Mesenchymal stem cell (in vitro differentiated cells and primary cell): ENCODE results near the gene LRRFIP2.
"Not testable (repeated sequence)": the region's sequence is repeated elsewhere in the genome, so short reads cannot be mapped to it uniquely, and the experiment has no call there.

Experiments
- DNase-seq: peaks from one replicate; pipeline ENCODE4 v3.0.0-alpha.2; 2013
- H2AFZ ChIP-seq: one replicate; pipeline ENCODE4 v1.6.1; 2013; ENCODE audit warnings: low read depth, mild to moderate bottlenecking, control low read depth, inconsistent platforms, low read length, moderate library complexity
- H2AK5ac ChIP-seq: 2 replicates; pipeline ENCODE4 v1.6.1; 2013; ENCODE audit warnings: low read length, moderate library complexity, mild to moderate bottlenecking, inconsistent platforms; ENCODE audit not compliant: severe bottlenecking
- H2BK120ac ChIP-seq: one replicate; pipeline ENCODE4 v1.6.1; 2013; ENCODE audit warnings: low read depth, mild to moderate bottlenecking, inconsistent platforms, low read length, moderate library complexity
- H2BK12ac ChIP-seq, 2 experiments: one replicate each; pipeline ENCODE4 v1.6.1; 2013; ENCODE audit warnings: inconsistent platforms in 2 of 2, low read length in 2 of 2, mild to moderate bottlenecking in 2 of 2, moderate library complexity in 2 of 2, control low read depth in 1 of 2
- H2BK15ac ChIP-seq: one replicate; pipeline ENCODE4 v1.6.1; 2013; ENCODE audit warnings: mild to moderate bottlenecking, low read depth, inconsistent platforms; ENCODE audit not compliant: poor library complexity, severe bottlenecking
- H2BK5ac ChIP-seq: 2 replicates; pipeline ENCODE4 v1.6.1; 2013; ENCODE audit warnings: low read depth, mild to moderate bottlenecking, low read length, control low read depth, inconsistent platforms; ENCODE audit not compliant: poor library complexity, severe bottlenecking
- H3K14ac ChIP-seq, 2 experiments: one replicate each; pipeline ENCODE4 v1.6.1; 2013; ENCODE audit warnings: inconsistent platforms in 2 of 2, low read length in 2 of 2, control low read depth in 1 of 2, mild to moderate bottlenecking in 1 of 2, moderate library complexity in 1 of 2
- H3K18ac ChIP-seq, 2 experiments: one replicate each; pipeline ENCODE4 v1.6.1; 2013; ENCODE audit warnings: inconsistent platforms in 2 of 2, low read length in 2 of 2, control low read depth in 1 of 2, low read depth in 1 of 2, mild to moderate bottlenecking in 1 of 2
- H3K23ac ChIP-seq, 2 experiments: one replicate each; pipeline ENCODE4 v1.6.1; 2013; ENCODE audit warnings: inconsistent platforms in 2 of 2, low read length in 2 of 2, mild to moderate bottlenecking in 2 of 2, moderate library complexity in 2 of 2, control low read depth in 1 of 2
- H3K27ac ChIP-seq: 2 replicates; pipeline ENCODE4 v1.5.1; 2013; ENCODE audit warnings: mild to moderate bottlenecking, moderate library complexity, low read length, control low read depth, inconsistent platforms; ENCODE audit not compliant: poor library complexity, severe bottlenecking
- H3K27me3 ChIP-seq, 2 experiments: 2 replicates each; pipeline versions ENCODE4 v1.6.1 to v1.7.0; 2013; ENCODE audit warnings: low read length in 2 of 2, mild to moderate bottlenecking in 2 of 2, moderate library complexity in 2 of 2, control low read depth in 1 of 2, inconsistent platforms in 1 of 2; ENCODE audit not compliant: control insufficient read depth in 1 of 2, insufficient read depth in 1 of 2
- H3K36me3 ChIP-seq, 2 experiments: 2 replicates each; pipeline versions ENCODE4 v1.6.1 to v1.7.0; 2013; ENCODE audit warnings: low read length in 2 of 2, control low read depth in 1 of 2, inconsistent platforms in 1 of 2, low read depth in 1 of 2, mild to moderate bottlenecking in 1 of 2; ENCODE audit not compliant: insufficient read depth in 2 of 2, control insufficient read depth in 1 of 2
- H3K4ac ChIP-seq, 2 experiments: one replicate each; pipeline ENCODE4 v1.6.1; 2013; ENCODE audit warnings: inconsistent platforms in 2 of 2, low read length in 2 of 2, mild to moderate bottlenecking in 2 of 2, moderate library complexity in 2 of 2, control low read depth in 1 of 2, low read depth in 1 of 2
- H3K4me1 ChIP-seq: 2 replicates; pipeline ENCODE4 v1.6.1; 2013; ENCODE audit warnings: low read depth, low read length, control low read depth; ENCODE audit not compliant: control insufficient read depth, insufficient read depth
- H3K4me2 ChIP-seq: 2 replicates; pipeline ENCODE4 v1.6.1; 2013; ENCODE audit warnings: low read length, mild to moderate bottlenecking, inconsistent platforms; ENCODE audit not compliant: poor library complexity, severe bottlenecking
- H3K4me3 ChIP-seq, 2 experiments: 2 replicates each; pipeline versions ENCODE4 v1.5.1 to v1.7.0; 2013; ENCODE audit warnings: low read length in 2 of 2, mild to moderate bottlenecking in 2 of 2, control low read depth in 1 of 2, low read depth in 1 of 2; ENCODE audit not compliant: insufficient read depth in 1 of 2
- H3K79me1 ChIP-seq: replicated peaks from 2 replicates; pipeline ENCODE4 v1.6.1; 2013; ENCODE audit warnings: mild to moderate bottlenecking, control low read depth, low read length, inconsistent platforms; ENCODE audit not compliant: poor library complexity, severe bottlenecking
- H3K9ac ChIP-seq: 2 replicates; pipeline ENCODE4 v1.7.0; 2013; ENCODE audit warnings: mild to moderate bottlenecking, low read length, moderate library complexity
- H3K9me3 ChIP-seq: 2 replicates; pipeline ENCODE4 v1.7.0; 2013; ENCODE audit warnings: mild to moderate bottlenecking, low read length; ENCODE audit not compliant: control insufficient read depth
- H4K8ac ChIP-seq: one replicate; pipeline ENCODE4 v1.6.1; 2013; ENCODE audit warnings: inconsistent platforms, mild to moderate bottlenecking, low read length, moderate library complexity
- H4K91ac ChIP-seq: one replicate; pipeline ENCODE4 v1.6.1; 2013; ENCODE audit warnings: mild to moderate bottlenecking, low read length, inconsistent platforms
- WGBS: methylation state at CpG from one replicate; pipeline ENCODE4 v1.1.7; 2013; ENCODE audit warnings: mixed read lengths; 5-methylcytosine and 5-hydroxymethylcytosine counted together

The LRRFIP2 gene

GRCh38 chr3:37148208-37148607 is 26.2 kb downstream of the LRRFIP2 start:
- Histone ChIP-seq H3K79me1 (peaks cover 17% of the 10 kb centered on the region), H4K8ac (no peak overlapping the region), H3K27ac (no peak overlapping the region), H2BK5ac (no peak overlapping the region), H3K9me3 (no peaks in the 10 kb centered on the region), H3K4me2 (no peak overlapping the region), H3K9ac (no peak overlapping the region), H2AFZ (no peak overlapping the region), H3K36me3 (peaks cover 6 to 72% of the 10 kb centered on the region in 2 experiments), H2AK5ac (no peak overlapping the region), H2BK12ac (no peak overlapping the region), H3K14ac (no peak overlapping the region), H3K18ac (no peak overlapping the region), H3K4me3 (no peak overlapping the region), H3K4ac (no peak overlapping the region), H3K4me1 (peaks cover 2% of the 10 kb centered on the region), H3K23ac (no peak overlapping the region), H3K27me3 (no peaks in the 10 kb centered on the region), H4K91ac (no peak overlapping the region), H2BK120ac (no peak overlapping the region), H2BK15ac (no peak overlapping the region)
- WGBS: over 99% methylated on average over 3 of the region's 3 CpGs
- DNase-seq: no peak

DNA sequence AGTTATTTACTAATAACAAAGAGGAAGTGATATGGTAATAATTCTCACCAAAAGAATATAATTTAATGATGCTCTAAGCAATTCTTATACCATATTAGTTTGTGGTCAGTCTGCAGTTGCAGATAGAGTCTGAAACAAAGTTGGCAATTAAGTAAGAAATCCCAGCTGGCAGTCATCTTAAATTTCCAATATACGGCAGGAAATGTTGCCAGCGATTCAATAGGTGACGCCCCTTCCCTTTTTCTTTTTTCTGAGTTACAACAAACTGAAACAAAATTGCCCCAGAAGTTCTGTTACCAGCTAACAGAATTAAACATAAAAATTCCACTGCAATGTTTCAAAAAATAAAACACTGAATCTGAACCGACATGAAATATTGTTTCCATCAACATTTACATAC is 26.7 kb downstream of the LRRFIP2 start:
- H3K23ac ChIP-seq: no peak overlapping the region
- peaks cover 2% of the 10 kb centered on the region for H3K4me1 ChIP-seq
- H3K27ac ChIP-seq: no peak overlapping the region
- H3K4ac ChIP-seq: no peak overlapping the region
- H3K18ac ChIP-seq: no peak overlapping the region
- peaks cover 10 to 73% of the 10 kb centered on the region in 2 experiments for H3K36me3 ChIP-seq
- no peak overlapping the region for H3K9ac ChIP-seq
- H3K4me3 ChIP-seq: no peak overlapping the region
- H4K8ac ChIP-seq: no peak overlapping the region
- peaks cover 22% of the 10 kb centered on the region for H3K79me1 ChIP-seq
- DNase-seq: no peak
- no peak overlapping the region for H2AFZ ChIP-seq
- H3K27me3 ChIP-seq: no peaks in the 10 kb centered on the region
- H4K91ac ChIP-seq: no peak overlapping the region
- no peak overlapping the region for H2BK120ac ChIP-seq
- H2BK12ac ChIP-seq: no peak overlapping the region
- H2AK5ac ChIP-seq: no peak overlapping the region
- 97% methylated on average over 4 of the region's 4 CpGs for WGBS
- no peak overlapping the region for H2BK5ac ChIP-seq
- H2BK15ac ChIP-seq: no peak overlapping the region
- H3K4me2 ChIP-seq: no peak overlapping the region
- H3K9me3 ChIP-seq: no peaks in the 10 kb centered on the region
- H3K14ac ChIP-seq: no peak overlapping the region

- H4K91ac ChIP-seq, H3K9me3 ChIP-seq, H3K4me2 ChIP-seq, H2BK12ac ChIP-seq, H2BK5ac ChIP-seq, H2BK120ac ChIP-seq, H2AFZ ChIP-seq, H3K4ac ChIP-seq, H3K27ac ChIP-seq, H3K4me3 ChIP-seq, H3K4me1 ChIP-seq, H4K8ac ChIP-seq, DNase-seq, H3K23ac ChIP-seq, H2AK5ac ChIP-seq, H3K9ac ChIP-seq, H3K18ac ChIP-seq, H3K14ac ChIP-seq, H2BK15ac ChIP-seq, H3K27me3 ChIP-seq: not testable (repeated sequence)
- Histone ChIP-seq H3K36me3 (peaks cover 14 to 75% of the 10 kb centered on the region in 2 experiments), H3K79me1 (peaks cover 23% of the 10 kb centered on the region)
- WGBS: 100% methylated on average over 2 of the region's 2 CpGs
Measured at GRCh38 chr3:37146927-37147326, 27.5 kb downstream of the LRRFIP2 start.

DNA sequence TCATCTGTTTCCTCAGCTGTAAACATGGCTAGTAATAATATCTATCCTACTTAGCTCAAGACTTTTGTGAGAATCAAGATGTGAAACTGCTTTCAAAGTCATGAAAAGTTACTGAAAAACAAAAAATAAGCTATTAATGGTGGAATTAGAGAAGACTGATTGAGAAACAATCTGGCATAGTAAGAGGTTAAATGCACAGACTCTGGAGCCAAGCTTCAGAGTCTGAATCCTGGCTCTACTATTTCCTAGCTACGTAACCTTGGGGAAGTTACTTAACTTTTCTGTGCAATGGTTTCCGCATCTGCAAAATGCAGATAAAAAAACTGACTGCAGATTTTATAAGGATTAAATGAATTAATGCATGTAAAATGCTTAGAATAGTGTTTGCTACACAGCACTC is 28.8 kb downstream of the LRRFIP2 start:
- Histone ChIP-seq H3K79me1 (peaks cover 31% of the 10 kb centered on the region), H3K4ac (no peak overlapping the region), H4K91ac (no peak overlapping the region), H3K27me3 (no peaks in the 10 kb centered on the region), H3K4me2 (no peak overlapping the region), H2AK5ac (no peak overlapping the region), H3K4me1 (peaks cover 2% of the 10 kb centered on the region), H3K9ac (peak overlapping the region; percentile 80), H3K23ac (no peak overlapping the region), H2BK120ac (no peak overlapping the region), H2BK5ac (no peak overlapping the region), H3K14ac (no peak overlapping the region), H3K27ac (no peak overlapping the region), H2BK15ac (no peak overlapping the region), H2BK12ac (no peak overlapping the region), H3K36me3 (peaks cover 18 to 74% of the 10 kb centered on the region in 2 experiments), H3K4me3 (no peak overlapping the region), H3K9me3 (no peaks in the 10 kb centered on the region), H4K8ac (no peak overlapping the region), H2AFZ (no peak overlapping the region), H3K18ac (no peak overlapping the region)
- no peak for DNase-seq
- 93% methylated on average over 2 of the region's 2 CpGs for WGBS
